Daoy (cell line): ENCODE data around the gene SEMA3D. TPM values are rescaled to one million over a fixed set of nuclear protein-coding genes. Genes with fewer than 3 reads are reported as not detected.

ENCODE experiments used
- DNase-seq: peaks from one replicate; pipeline ENCODE4 v3.0.0-alpha.2; 2015; ENCODE audit warnings: low read depth
- total RNA-seq: library from RNA; depleted of rRNA; stranded (reverse); fragments of >200 nt; shearing (Covaris generic); gene quantifications from 2 replicates; pipeline ENCODE4 v1.2.3, GENCODE V29; 2014

Gene SEMA3D
- total RNA-seq, 1 experiment from 2014 or later, result 1.8 TPM

GRCh38 chr7:85038466-85038865 lies 148.4 kb downstream of the SEMA3D start:
- no peak for DNase-seq

GRCh38 chr7:85033263-85033662 lies 153.6 kb downstream of the SEMA3D start:
- DNase-seq, result no peak

GRCh38 chr7:85031475-85031874 lies 155.4 kb downstream of the SEMA3D start:
- no peak for DNase-seq

- peak; percentile 35 for DNase-seq
Measured at GRCh38 chr7:85030893-85031292, 156.0 kb downstream of the SEMA3D start.

GRCh38 chr7:85025312-85025756 lies 161.5 kb downstream of the SEMA3D start:
- peak; percentile 62 for DNase-seq

DNA sequence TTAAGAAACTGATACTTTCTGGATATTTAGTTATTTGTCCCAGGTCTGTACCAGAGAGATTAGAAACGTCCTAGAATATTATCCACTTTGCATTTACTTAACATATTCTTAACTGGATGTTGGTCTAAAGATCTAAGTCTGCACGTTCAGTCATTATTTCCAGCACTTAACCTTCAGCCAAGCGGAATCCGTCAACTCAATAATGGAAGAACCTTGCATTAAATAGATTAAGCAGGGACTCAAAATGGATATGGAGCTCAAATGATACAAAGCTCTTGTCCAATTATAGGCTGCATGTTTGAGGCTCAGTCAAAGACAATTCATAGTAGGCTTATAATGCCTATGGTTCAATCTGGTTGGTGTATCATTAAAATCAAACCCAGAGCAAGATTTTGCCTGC lies 162.9 kb downstream of the SEMA3D start:
- DNase-seq, result no peak

- peak; percentile 40 for DNase-seq
Measured at GRCh38 chr7:85023066-85023712, 163.7 kb downstream of the SEMA3D start.

DNA sequence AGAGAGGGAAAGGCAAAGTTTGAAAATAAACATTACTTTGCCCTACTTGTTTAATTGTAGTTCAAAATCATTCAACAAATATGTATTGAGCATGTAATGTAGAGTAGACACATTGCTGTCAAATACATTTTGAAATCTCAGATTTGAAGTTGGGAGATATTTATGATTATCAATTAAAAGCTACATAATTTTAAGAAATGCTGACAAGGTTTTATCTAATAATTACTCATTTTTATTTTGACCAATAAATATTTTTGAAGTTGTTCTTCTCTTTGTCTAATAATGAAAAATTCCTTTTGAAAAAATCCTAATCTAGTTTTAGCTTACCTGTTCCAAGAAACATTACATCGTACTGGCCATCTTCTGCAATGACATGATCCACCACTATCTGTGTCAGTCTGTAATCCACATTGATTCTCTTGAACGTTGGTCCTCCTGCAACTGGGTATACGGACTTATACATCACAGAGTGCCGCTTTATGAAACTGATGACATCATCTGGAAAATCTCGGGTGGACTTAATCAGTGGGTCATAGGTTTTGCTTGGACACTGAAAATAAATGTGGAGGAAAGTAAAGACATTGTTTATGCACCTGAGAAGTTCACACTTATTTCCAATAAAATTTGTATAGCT lies 164.7 kb downstream of the SEMA3D start:
- DNase-seq, result no peak

- no peak for DNase-seq
Measured at GRCh38 chr7:85021101-85021704, 165.7 kb downstream of the SEMA3D start.

DNA sequence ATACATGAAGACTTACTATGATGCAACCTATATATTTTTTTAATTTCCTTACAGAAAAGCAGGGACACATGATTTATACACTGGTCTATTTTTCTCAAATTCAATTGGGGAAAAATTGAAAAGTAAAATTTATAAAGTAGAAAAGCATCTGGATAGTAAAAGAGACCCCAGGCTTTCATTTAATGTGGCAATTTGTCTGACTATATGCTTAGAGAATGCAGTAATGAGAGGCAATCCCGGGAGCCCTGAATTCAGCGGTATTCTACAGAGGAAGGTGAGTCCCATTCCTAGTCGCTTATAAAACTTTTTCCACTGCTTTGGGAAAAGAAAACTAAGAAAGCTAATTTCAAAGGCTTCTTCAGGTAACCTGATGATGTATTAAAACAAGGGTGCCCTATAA lies 167.1 kb downstream of the SEMA3D start:
- no peak for DNase-seq

DNA sequence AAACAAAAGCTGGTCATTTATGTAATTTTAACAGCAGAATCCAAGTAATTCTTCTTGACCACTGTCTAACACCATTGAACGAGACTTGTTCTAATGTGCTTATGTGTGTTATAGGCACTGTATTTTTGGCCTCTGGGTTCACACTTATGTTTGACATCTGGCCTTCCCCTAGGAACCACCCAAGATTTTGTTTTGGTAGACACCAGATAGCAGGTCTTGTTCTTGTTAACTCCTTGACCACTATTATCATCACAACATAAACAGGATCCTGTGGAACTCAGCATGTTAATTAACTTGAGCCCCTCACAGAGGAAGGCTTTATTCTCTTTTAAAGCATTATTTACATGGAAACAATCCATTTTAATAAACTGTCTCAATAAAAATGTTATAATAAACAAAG lies 167.7 kb downstream of the SEMA3D start:
- no peak for DNase-seq

DNA sequence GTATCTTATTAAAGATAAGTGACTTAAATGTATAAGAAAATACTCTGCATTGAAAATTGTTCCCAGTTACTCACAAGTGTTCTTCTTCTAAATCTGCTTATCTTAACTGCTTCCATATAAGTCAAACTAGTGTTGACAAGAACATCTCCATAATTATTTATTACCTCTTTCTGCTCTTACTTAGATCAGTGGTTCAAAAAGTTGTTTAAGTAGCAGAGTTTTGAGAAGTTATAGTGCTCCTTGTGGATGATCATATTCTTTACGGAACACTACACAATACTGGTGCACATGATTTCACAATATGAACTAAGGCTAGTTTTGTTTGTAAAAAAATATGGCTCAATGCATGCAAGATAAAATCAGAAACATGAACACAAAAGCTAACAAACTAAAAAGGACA lies 168.4 kb downstream of the SEMA3D start:
- no peak for DNase-seq

- DNase-seq, result no peak
Measured at GRCh38 chr7:85016286-85016685, 170.6 kb downstream of the SEMA3D start.

- DNase-seq, result no peak
Measured at GRCh38 chr7:85014936-85015660, 171.8 kb downstream of the SEMA3D start.

GRCh38 chr7:85011127-85011526 lies 175.7 kb downstream of the SEMA3D start:
- no peak for DNase-seq

DNA sequence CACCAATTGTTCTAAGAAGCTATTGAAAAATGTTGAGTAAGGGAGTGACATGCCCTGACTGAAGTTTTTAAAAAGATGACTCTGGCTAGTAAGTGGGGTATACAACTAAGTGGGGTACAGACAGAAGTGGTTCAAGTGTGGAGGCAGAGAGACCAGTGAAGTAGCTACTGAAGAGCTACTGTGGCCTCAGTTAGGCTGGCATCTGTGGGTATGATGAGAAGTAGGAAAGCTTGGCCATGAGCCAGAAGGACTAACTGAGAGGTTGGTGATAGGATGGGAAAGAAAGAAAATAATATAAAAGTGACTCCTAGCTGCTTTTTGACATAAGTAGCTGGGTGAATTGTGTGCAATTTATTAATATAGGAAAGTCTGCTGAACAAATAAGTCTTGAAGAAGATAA lies 176.6 kb downstream of the SEMA3D start:
- no peak for DNase-seq

GRCh38 chr7:85006754-85007153 lies 180.1 kb downstream of the SEMA3D start:
- no peak for DNase-seq

- DNase-seq, result peak; percentile 26
Measured at GRCh38 chr7:85004402-85004801, 182.5 kb downstream of the SEMA3D start.

DNA sequence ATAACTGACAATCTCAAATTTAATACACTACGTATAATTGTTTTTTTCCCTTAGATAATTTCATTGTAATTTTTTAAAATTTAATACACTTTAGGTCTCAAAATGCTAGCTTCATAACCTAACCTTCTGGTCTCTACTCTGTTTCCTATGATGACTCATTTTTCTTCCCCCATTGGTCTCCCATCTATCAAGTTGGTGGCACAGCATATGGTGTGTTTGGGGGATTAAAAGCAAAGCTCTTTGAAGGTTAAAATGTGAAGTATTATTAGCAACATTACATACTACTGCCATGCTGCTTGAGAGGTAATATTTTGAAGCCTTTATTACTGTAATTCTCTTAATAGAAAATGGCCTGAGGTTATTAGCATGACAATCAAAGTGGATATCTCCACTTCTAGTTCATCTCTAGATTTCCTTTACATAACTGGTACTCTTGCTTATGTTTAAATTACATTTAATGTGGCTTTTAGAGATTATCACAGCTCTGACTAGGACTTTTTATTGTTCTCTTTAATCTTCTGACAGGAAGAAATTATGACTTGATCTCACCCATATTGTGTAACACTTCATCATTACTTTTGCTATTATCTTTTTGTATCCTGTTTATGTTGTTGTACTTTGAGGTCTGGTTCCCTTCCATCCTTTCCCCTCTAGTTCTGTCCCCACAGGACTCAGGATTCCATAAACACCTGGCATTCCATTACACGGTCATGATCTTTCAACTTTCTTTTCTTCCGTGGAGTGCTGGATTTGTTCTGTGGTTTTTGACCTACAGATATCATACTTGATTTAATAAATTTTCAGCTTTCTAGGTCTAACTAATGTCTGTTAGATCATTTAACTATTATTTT lies 185.1 kb downstream of the SEMA3D start:
- no peak for DNase-seq

DNA sequence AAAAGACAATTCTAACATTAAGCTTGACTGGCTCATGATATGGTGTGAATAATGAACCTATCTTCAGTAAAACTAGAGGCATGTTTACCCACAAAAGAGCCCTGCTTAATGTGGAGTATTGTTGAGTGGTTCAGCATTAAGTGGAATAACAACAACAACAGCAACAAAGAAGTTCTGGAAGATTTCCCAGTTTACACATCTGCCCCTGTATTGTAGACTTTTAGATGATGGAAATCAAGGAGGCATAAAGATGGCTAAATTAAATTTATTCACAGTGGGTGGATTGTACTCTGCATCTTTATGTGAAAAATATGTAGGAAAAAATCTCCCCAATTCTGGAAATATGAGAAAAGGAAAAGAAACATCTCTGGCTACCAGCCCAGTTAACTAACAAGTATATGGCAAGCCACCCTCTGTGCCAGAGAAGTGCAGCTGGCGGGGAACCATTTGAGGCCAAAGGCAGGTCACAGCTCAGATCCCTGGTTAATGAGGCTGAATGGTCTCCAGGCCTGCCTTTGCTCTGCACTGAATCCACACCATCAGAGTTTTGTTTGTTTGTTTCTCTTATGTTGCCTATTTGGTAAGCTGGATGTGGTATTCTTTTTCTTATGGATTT lies 186.0 kb downstream of the SEMA3D start:
- DNase-seq, result no peak

GRCh38 chr7:84999450-84999849 lies 187.4 kb downstream of the SEMA3D start:
- DNase-seq, result no peak
